NCI-H1694 (cell line): ENCODE results near the gene TMEM127.
"Not testable (repeated sequence)": the region's sequence is repeated elsewhere in the genome, so short reads cannot be mapped to it uniquely, and the experiment has no call there.

Source experiments
- DNase-seq: peaks from one replicate; lab custom pipeline; 2025; lab: John Stamatoyannopoulos, UW

Gene TMEM127

GRCh38 chr2:96262306-96262705 is 3.5 kb downstream of the TMEM127 start:
- DNase-seq: no peak

GRCh38 chr2:96261328-96262003 is 4.3 kb downstream of the TMEM127 start:
- no peak for DNase-seq

- DNase-seq: peak; percentile 31
Measured at GRCh38 chr2:96260387-96261260, 5.2 kb downstream of the TMEM127 start.

- no peak for DNase-seq
Measured at GRCh38 chr2:96259497-96259921, 6.3 kb downstream of the TMEM127 start.

- DNase-seq: no peak
Measured at GRCh38 chr2:96258166-96259022, 7.4 kb downstream of the TMEM127 start.

- not testable (repeated sequence) for DNase-seq
Measured at GRCh38 chr2:96257744-96258143, 8.1 kb downstream of the TMEM127 start.

GRCh38 chr2:96256611-96257113 is 9.1 kb downstream of the TMEM127 start:
- no peak for DNase-seq

GRCh38 chr2:96254571-96254970 is 11.2 kb downstream of the TMEM127 start:
- DNase-seq: no peak

- no peak for DNase-seq
Measured at GRCh38 chr2:96253006-96253405, 12.8 kb downstream of the TMEM127 start.

- DNase-seq: no peak
Measured at GRCh38 chr2:96252526-96252925, 13.3 kb downstream of the TMEM127 start.

- no peak for DNase-seq
Measured at GRCh38 chr2:96251721-96252292, 14.0 kb downstream of the TMEM127 start.

- no peak for DNase-seq
Measured at GRCh38 chr2:96250188-96250587, 15.6 kb downstream of the TMEM127 start.

- DNase-seq: no peak
Measured at GRCh38 chr2:96249654-96250053, 16.1 kb downstream of the TMEM127 start.

- no peak for DNase-seq
Measured at GRCh38 chr2:96248624-96249023, 17.2 kb downstream of the TMEM127 start.

- DNase-seq: no peak
Measured at GRCh38 chr2:96247896-96248295, 17.9 kb downstream of the TMEM127 start.

GRCh38 chr2:96247009-96247408 is 18.8 kb downstream of the TMEM127 start:
- no peak for DNase-seq

- no peak for DNase-seq
Measured at GRCh38 chr2:96245609-96246390, 20.0 kb downstream of the TMEM127 start.

GRCh38 chr2:96243843-96244242 is 22.0 kb downstream of the TMEM127 start:
- no peak for DNase-seq

- no peak for DNase-seq
Measured at GRCh38 chr2:96241900-96242611, 23.7 kb downstream of the TMEM127 start.

- DNase-seq: no peak
Measured at GRCh38 chr2:96241227-96241626, 24.6 kb downstream of the TMEM127 start.
